ENCODE results near the gene SYT8.

- TF ChIP-seq CTCF (IDR thresholded peaks at IDR 0.05) (no peak), POLR2A (IDR thresholded peaks at IDR 0.05) (no peak)
These were observed 18.8 kb downstream of the SYT8 start for GRCh38 chr11:1853376-1854131.

Data from right lobe of liver (tissue), 4 donors.